DMS 273 treated with DMSO at 0.1 percent for 48 hours (cell line): ENCODE results near the gene UBL4A.
"Not testable (repeated sequence)": the region's sequence is repeated elsewhere in the genome, so short reads cannot be mapped to it uniquely, and the experiment has no call there.

Experiments used
- DNase-seq: peaks from one replicate; lab custom pipeline; 2025; lab: John Stamatoyannopoulos, UW

Gene UBL4A

DNA sequence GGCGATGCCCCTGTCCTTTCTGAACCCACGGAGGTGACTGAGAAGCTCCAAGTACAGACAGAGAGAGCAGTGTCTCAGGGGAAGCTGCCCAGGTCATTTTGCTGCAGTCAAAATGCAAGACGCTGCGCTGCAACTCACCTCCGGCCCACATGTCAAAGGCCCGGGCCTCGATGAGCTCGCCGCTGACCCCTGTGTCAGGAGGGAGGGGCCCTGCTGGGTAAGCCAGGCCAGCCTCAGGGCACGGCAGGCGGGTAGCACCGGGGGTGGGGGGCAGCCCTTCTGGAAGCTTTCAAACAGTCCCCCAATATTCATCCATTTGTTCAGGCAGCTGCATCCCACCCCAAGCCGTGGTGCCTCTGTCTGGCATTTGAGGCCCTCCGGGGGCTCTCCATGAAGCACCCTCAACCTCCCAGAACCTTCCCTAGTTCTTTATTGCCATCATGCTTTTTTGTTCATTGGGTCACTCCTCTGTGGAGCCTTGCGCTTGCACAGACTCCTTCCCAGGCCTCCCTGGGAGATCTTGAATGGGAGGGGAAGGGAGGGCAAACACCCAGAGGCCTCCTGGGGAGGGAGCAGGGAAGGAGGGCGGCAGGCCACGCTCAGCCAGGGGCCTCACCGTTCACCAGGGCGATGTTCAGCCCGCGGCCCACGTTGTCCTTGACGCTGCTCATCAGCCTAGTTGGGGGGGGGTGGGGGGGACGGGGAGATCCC lies 21.4 kb upstream of the UBL4A start:
- no peak for DNase-seq

DNA sequence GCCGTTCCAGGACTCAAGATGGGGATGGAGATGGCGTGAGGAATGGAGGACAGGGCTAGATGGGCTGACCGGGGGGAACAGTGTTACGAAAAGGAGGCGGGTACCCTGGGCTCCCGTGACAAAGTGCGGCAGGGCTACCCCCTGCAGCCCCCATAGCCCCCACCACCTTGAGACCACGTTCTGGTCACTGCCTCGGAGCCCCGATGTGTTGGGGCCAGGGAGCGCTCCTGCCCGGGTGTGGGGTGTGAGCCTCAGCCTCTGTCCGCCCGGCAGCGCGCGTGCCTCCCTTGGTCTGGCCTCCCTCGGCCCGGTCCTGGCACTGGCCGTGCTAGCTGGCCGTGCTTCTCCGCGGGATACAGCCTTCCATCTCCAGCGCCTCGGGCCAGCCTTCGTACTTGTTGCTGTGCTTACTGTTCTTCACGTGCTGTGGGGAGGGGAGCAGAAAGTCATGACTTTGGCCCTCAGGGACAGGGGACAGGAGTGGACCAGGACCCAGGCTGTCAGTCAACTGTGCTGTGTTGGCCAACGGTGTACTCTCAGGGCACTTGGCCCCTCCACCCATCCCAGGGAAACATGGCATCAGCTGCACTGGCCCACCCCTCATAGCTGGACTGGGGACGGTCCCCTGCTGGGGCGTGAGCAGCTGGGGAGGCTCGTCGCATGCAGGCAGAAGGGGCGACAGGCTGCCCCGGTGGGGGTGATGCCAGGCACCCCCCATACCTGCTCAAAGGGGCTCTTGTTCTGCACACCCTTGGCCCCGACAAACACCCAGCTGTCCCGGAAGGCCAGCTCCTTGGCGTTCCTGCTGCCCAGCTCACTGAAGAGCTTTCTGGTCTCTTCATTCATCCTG lies 20.3 kb upstream of the UBL4A start:
- no peak for DNase-seq

DNA sequence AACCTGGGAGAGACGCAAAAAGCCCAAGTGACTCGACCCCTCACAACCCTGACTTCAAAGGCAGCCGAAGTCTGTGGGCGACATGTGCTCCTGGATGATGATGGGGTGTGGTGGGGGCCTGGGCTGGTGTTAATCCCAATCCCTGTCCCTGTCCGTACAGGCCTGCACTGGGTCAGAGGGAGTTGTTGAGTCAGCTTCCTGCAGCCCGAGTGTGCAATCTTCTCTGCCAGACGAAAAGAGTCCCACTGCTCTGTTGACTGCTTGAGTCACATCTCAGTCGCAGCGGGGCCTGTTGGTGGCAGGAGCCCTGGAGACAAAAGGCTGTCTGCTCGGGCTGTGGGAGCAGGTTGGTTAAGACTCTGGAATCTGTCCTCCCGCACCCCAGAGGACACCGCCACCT lies 19.3 kb upstream of the UBL4A start:
- DNase-seq, result no peak

DNA sequence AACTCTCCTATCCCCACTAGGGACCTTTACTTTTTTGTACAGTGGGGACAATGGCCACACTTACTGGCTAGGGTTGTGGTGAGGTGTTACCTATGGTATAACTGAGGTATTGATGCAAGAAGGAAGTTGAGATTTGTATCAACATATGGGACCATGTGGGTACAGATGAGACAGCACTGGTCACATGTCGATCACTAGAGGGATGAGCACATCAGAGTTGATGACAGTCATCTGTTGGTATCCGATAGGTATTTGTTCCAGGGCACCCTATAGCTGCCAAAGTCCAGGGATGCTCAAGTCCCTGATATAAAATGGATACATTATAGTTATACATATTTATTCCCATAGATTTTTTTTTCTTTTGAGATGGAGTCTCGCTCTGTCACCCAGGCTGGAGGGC lies 16.6 kb upstream of the UBL4A start:
- DNase-seq, result no peak

DNA sequence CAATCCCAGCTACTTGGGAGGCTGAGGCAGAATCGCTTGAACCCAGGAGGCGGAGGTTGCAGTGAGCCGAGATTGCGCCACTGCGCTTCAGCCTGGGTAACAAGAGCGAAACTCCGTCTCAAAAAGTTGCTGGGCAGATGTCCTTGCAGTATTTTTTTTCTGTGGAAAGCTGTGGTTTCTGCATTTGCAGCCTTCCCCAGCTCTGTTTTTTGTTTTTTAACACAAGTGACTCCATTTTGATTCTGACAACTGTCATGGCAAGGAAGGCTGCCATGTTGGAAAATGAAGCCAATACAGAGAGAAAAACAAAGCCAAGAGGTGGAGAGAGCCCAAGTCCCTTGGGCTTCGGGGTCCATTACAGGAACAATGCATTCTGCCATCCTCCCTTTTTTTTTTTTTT lies 15.7 kb upstream of the UBL4A start:
- no peak for DNase-seq

DNA sequence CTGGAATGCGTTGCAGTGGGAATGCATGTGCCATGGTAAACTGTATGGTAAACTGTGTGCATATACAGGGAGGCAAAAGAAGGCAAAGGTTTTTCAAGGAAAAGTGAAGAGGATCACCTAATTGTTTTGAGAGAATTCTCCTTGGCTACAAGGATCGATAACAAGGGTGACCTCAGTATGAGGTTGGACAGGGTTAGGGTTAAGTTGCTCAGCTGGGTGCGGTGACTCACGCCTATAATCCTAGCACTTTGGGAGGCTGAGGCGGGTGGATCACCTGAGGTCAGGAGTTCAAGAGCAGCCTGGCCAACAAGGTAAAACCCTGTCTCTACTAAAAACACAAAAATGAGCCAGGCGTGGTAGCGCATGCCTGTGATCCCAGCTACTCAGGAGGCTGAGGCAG lies 15.0 kb upstream of the UBL4A start:
- not testable (repeated sequence) for DNase-seq

DNA sequence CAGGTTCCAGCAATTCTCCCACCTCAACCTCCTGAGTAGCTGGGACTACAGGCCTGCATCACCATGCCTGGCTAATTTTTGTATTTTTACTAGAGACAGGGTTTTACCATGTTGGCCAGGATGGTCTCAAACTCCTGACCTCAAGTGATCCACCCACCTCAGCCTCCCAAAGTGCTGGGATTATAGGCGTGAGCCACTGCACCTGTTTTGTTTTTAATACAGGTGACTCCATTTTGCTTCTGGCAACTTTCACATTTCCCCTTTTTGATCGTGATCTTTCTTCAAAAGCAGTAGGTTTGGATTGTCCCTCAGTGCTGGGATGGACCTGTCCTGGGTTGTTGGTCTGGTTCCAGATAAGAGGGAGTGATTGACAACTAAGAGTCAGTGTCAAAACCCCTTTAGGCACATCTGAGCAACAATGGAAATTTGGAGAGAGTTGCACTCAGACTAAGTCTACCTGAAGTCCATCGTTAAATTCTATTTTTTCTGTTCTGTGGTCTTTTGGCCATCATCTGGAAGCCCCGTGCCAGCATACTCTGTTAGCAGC lies 10.2 kb upstream of the UBL4A start:
- DNase-seq, result not testable (repeated sequence)

DNA sequence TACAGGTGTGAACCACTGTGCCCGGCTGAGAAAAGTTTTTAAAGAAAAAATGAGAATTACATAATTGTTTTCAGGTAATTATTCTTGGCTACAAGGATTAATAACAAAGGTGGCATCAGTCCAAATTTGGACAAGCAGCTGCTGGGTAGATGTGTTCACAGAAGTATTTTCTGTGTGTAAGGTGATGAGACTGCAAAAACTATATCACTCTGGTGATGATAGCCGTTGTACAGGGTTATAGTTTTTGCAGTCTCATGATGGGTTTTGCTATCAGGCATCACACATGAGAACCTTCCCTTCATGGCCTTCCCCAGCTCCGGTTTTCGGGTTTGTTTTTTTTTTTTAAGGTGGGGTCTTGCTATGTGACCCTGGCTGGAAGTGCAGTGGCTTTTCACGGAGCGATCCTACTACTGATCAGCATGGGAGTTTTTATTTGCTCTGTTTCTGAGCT lies 9.1 kb upstream of the UBL4A start:
- no peak for DNase-seq

DNA sequence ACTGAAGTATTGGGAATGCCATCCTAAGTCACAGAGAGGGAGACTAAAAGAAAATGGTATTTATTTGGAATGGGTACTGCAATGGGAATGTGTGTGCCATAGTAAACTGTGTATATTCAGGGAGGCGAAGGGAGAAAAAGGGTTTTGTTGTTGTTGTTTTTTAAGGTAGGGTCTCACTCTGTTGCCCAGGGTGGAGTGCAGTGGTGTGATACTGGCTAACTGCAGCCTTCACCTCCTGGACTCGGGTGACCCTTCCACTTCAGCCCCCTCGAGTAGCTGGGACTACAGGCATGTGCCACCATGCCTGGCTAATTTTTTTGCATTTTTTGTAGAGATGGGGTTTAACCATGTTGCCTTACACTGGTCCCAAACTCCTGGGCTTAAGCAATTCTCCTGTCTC lies 8.3 kb upstream of the UBL4A start:
- no peak for DNase-seq

DNA sequence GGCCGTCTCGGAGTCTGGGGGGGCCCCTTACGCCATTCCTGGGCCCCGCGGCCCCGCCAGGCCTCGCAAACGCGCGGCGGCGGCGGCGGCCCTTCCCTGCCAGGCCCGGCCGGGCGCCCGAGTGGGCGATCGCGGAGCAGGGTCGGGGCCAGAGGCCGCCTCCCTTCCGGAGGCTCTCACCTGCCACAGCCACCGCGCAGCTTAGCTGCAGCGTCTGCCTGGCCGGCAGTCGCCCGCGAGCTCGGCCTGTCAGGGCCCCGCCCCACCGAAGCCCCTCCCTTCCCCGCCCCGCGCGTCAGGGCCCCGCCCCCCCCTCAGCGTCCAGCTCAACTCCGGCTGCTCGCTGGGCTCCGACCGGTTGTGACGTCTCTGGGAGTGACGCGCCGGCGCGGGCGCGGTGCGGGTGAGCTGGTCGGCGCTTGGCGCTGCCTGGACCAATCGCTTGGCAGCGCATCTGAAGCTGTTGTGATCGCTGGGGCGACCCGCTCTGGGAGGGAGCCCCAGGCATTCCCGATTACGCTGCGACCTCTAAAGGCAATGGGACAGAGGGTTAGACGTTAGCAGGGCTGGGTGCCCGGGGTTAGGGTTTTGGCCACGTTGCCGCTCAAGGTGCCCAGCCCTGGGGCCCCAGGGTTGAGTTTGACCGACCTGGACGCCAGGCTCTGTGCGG lies 4.1 kb upstream of the UBL4A start, which contains the start of gene SLC10A3:
SLC10A3 (minus strand) TSS at position 216 of the 670 bp plus-strand sequence. CDS start 1,689 bp downstream, outside the sequence.
- DNase-seq, result peak; percentile 77

DNA sequence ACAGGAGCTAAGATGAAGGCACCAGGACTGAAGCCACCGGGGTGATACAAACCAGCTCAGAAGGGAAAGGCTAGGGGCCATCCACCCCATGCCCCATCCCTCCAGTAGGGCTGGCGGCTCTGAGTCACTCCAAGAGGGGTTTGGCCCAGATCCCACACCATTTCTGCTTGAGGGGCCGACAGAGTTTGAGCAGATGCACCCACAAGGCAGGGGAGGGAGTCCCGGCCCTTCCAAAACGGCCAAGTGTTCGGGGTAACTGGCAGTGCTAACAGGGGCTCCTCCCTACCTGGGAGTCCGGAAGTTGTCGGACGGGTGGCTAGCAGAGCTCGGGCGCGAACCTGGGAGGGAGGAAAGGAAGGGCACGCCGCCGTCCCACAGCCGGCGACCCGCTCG lies 3.6 kb upstream of the UBL4A start:
- no peak for DNase-seq

DNA sequence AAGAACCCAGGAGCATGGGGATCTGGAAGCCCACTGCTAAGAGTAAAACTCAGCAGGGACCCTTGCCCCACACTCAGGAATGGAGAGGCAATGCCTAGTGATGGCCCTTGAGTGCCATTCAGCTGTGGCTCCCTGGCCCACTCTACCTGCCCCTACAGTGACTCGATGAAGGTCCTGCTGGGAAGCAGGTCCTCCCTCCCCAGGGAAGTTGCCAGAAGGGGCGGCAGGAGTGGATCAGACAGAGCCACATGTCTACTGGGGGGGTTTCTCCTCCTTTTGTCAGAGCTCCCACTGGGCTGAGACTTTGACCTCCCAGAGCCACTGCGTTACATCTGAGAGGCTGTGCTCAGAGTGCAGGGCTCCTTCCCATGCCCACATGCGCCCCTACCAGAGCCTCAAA lies 2.8 kb upstream of the UBL4A start:
- DNase-seq, result no peak

DNA sequence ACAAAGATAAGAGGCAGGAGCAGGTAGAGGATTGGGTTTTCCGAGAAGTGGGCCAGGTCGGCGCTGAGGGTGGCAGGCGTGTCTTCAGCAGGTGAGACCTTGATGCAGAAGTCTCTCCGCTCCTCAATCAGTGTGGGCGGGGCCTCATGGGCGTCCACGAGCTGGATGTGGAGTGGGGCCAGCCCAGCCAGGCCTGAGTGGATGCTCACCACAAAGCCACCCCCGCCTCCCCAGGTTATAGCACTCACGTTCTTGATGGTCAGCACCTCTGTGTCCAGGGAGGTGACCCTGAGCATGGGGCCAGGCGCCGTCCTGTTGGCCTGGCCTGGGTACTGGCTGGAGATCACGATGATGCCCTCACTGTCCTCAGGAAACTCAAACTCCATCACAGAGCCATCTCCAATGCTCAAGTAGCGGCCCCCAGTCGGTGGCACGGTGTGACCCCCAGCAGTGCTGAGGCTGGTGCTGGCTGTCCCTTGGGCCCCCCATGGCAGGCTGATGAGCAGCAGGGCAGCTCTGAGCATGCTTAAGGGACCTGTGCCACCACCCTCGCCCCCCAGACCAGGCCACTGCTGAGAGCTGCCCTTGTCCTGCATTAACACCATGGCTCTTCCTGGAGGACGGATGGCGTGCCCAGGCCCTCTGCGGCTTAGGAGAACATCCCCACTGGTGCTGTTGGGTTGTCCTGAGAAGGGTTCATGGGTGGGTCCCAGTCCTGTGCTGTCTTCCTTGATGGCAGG lies 2.1 kb upstream of the UBL4A start:
- DNase-seq, result no peak

DNA sequence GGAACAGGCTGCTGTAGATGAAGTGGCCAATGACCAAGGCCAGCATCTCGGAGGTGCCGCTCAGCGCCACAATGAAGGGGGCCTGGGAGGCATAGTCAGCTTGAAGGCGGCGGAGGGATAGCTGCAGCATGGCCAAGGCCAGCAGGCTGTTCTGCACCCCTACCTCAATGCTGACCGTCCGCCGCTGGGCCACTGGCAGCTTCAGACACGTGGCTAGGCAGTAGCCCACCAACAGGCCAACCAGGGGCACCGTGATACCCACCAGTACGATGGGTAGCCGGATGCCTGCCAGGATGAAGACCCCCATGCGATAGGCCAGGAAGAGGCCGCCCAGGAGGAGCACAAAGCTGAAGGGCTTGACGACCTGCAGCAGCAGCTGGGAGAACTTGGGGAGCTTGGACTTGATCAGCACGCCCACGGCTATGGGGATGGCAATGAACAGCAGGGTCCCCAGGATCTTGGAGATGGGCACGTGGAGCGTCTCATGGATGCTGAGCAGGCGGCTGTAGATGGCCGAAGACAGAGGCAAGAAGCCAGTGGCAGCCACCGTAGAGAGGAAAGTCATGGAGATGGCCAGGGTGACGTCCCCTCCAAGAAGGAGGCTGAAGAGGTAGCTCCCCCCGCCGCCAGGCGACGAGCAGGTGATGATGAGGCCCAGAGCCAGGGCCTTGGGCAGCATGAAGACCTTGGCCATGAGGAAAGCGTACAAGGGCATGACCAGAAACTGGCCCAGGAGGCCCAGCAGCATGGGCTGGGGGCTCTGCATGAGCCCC lies 1.3 kb upstream of the UBL4A start:
- DNase-seq, result no peak

DNA sequence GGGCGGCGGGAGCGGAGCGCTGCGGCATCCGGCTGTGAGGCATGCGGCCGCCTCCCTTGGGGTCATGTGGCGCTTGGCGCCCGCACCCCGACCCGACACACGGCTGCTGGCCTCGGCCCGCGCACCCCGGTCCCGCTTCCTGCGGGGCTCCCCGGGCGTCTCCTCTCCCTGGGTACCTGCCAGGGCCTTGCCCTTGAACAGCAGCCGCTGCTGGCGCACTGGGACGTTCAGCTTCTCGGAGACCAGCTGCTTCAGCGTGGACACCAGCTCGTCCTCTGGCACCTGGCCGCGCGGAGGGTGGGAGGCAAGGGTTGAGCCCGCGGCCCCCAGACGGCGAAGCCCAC lies 391 bp downstream of the UBL4A start:
- no peak for DNase-seq

DNA sequence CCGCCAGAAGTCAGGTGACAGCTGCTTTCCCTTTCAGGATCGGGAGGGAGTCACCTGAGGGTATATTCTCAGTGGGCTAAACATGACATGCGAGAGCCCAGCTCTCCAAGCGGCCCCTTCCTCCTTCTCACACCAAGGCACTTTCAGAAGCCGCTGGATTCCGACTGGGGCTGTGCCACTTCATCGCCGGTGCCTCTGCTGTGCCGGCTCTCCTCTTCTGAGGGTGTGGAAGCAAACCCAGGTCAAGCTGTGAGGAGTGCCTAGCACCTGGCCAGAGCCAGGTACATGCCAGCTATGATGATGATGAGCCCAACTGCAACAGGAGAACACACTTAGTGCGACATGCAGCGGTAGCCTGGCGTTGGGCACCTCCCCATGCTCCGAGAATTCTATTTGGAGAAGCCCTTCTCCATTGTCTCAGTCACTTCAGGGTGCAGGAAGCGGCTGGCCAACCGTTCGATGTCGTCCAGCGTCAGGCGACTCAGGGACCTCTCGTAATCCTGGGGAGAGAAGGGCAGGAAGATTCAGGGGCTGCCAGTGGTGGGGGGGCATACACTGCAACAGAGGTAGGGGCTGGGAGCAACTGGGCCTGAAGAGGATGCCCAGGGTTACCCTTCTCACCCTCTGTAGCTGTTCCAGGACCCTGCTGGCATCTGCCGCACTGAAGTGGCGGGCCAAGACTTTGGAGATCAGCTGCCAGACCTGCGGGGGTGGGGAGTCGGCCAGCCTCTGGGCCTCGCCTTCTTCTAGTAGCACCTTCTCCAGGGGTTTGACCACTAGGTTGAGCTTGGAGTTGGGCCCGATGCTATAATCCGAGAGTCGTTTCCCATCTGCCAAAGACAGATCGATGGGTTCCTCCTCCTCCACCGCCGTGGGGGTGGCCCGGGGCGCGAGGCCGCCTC lies 1.0 kb downstream of the UBL4A start:
- DNase-seq, result no peak

DNA sequence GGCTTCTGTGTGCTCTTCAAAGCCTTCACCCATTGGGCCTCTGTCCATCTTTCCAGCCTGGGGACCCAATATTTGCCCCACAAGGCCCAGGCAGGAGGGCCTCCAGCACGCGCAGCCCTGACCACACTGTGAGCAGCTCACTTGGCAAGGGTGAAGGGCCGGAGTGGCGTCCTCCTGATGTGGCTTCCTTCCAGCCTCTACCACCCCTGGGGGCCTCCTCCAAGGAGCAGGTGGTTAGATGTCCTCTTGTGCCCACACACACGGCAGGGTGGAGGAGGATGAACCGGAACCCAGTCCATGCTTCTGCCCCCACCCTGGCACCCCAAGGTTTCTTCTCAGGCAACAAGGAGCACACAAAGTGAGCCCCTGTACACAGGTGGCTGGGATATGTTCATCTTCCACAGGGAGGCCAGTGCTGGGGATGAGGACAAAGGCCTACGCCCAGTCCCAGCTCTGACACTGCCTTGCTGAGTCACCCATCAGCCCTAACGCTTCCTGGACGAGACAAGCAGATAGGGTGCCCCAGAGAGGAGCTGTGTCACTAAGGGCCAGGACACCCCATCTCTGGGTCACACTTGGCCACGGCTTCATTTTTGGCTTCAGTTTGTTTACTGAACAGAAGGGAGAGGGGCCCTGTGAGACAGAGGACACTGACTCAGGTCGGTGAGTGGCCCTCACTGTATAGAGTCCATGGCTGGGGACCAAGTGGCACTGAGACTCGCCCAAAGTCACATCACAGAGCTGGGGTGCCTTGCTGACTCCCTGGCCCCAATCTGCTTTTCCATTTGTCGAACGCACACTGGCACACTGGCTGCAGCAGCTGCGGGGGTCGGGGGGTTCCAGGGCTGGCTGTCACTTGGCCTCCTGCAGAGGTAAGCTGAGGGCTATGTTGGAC lies 1.9 kb downstream of the UBL4A start:
- DNase-seq, result no peak

DNA sequence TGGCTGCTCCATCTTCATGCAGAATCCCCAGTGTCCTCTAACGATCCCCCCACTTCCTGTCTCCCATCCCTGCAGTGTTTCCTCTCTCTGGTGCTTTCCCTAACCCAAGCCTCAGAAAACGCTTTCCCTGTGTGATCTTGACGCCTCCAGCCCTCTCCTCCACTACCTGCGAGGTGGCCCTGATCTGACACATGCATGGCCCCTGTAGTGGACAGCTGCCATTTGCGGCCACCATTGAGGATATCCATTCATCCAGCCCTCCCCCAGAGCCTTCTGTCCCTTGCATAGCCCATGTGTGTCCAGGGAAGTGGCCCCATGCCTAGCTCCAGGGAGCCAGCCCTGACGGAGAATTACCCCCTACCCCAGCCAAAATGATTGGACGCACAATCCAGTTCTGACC lies 3.1 kb downstream of the UBL4A start:
- no peak for DNase-seq

DNA sequence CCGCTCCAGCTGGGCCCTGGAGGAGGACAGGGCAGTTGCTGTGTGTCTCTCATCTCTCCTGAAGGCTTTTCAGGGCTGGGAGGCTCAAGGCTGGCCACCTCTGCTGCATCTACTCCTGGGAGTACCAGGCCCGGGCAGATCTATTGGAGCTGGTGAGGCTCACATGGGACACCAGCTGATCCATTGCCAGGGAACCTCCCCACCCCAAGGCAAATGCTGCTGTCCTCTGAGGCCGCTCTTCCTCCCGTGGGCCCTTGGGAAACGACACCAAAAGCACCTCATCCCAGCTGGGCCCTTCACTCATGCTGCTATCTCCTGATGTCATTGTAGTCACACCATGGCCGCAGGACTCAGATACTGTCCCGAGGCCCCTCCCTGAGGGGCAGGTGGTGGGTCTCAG lies 3.6 kb downstream of the UBL4A start:
- DNase-seq, result no peak
